IMR-90 (cell line): ENCODE results near the gene TFAP2E. TPM values are rescaled to one million over a fixed set of nuclear protein-coding genes. Genes with fewer than 3 reads are reported as not detected.
A peak's percentile ranks its signal among the peaks of the same experiment; 100 is the strongest.

Source experiments
- ATAC-seq: fragments of 200-7000 bp; cut with Tn5 transposase; 2 replicates; pipeline ENCODE4 v1.9.1; 2020; ENCODE audit warnings: low read depth, mild to moderate bottlenecking, moderate library complexity
- BruUV-seq: library from RNA; stranded (reverse); fragments of 400-500 nt; replicated peaks from 2 replicates; lab custom pipeline; 2021; lab: Mats Ljungman, UMichigan
- CTCF ChIA-PET: fragments of 300-600 bp; formaldehyde crosslinking; extraction: SDS; loops from one replicate; lab custom pipeline; 2021; ENCODE audit warnings: antibody characterized with exemption; lab: Yijun Ruan, JAX
- POLR2A ChIA-PET: fragments of 300-600 bp; sonication (Branson Sonifier 250); formaldehyde crosslinking; loops from one replicate; lab custom pipeline; 2022; ENCODE audit warnings: antibody characterized with exemption; ENCODE audit not compliant: unreplicated experiment; lab: Charles Lee
- DNase-seq: peaks from one replicate; pipeline ENCODE4 v3.0.0; 2013
- H2AFZ ChIP-seq: replicated peaks from 2 replicates; pipeline ENCODE3; 2013; ENCODE audit warnings: low read length, mild to moderate bottlenecking; ENCODE audit not compliant: poor library complexity
- H2AK5ac ChIP-seq: 2 replicates; pipeline ENCODE4 v1.6.1; 2013; ENCODE audit warnings: low read depth, low read length, inconsistent platforms
- H2AK9ac ChIP-seq: replicated peaks from 2 replicates; pipeline ENCODE3; 2013; ENCODE audit warnings: mild to moderate bottlenecking, low read depth, low read length, moderate library complexity; ENCODE audit not compliant: poor library complexity
- H2BK120ac ChIP-seq: 2 replicates; pipeline ENCODE4 v1.6.1; 2013; ENCODE audit warnings: low read depth, low read length, inconsistent platforms
- H2BK15ac ChIP-seq: 3 replicates; pipeline ENCODE4 v1.6.1; 2013; ENCODE audit warnings: low read depth, low read length, inconsistent platforms
- H2BK20ac ChIP-seq: 2 replicates; pipeline ENCODE4 v1.6.1; 2013; ENCODE audit warnings: low read depth, mild to moderate bottlenecking, inconsistent platforms, low read length, moderate library complexity
- H2BK5ac ChIP-seq: 2 replicates; pipeline ENCODE4 v1.6.1; 2013; ENCODE audit warnings: mild to moderate bottlenecking, low read depth, low read length, inconsistent platforms; ENCODE audit not compliant: poor library complexity, severe bottlenecking
- H3K14ac ChIP-seq: replicated peaks from 2 replicates; pipeline ENCODE4 v1.6.1; 2013; ENCODE audit warnings: low read depth, low read length, inconsistent platforms
- H3K18ac ChIP-seq: 2 replicates; pipeline ENCODE4 v1.6.1; 2013; ENCODE audit warnings: low read depth, low read length, control low read depth
- H3K23ac ChIP-seq: 2 replicates; pipeline ENCODE4 v1.6.1; 2013; ENCODE audit warnings: low read depth, low read length, inconsistent platforms
- H3K27ac ChIP-seq: 2 replicates; pipeline ENCODE4 v1.5.1; 2013; ENCODE audit warnings: mild to moderate bottlenecking, control low read depth, low read length; ENCODE audit not compliant: insufficient read depth
- H3K27me3 ChIP-seq: 2 replicates; pipeline ENCODE4 v1.6.1; 2013; ENCODE audit warnings: low read length; ENCODE audit not compliant: control insufficient read depth, insufficient read depth
- H3K36me3 ChIP-seq: 2 replicates; pipeline ENCODE4 v1.6.1; 2013; ENCODE audit warnings: low read length, mixed read lengths; ENCODE audit not compliant: control insufficient read depth, insufficient read depth
- H3K4ac ChIP-seq: 2 replicates; pipeline ENCODE4 v1.6.1; 2013; ENCODE audit warnings: low read depth, low read length, inconsistent platforms
- H3K4me1 ChIP-seq: 2 replicates; pipeline ENCODE4 v1.6.1; 2013; ENCODE audit warnings: low read length, mixed read lengths; ENCODE audit not compliant: control insufficient read depth, insufficient read depth
- H3K4me2 ChIP-seq: 2 replicates; pipeline ENCODE4 v1.6.1; 2013; ENCODE audit warnings: low read depth, mild to moderate bottlenecking, control low read depth, low read length, moderate library complexity
- H3K4me3 ChIP-seq: 2 replicates; pipeline ENCODE4 v1.5.1; 2013; ENCODE audit warnings: low read depth, mild to moderate bottlenecking, control low read depth, low read length, moderate library complexity; ENCODE audit not compliant: insufficient read depth
- H3K56ac ChIP-seq: 2 replicates; pipeline ENCODE4 v1.6.1; 2013; ENCODE audit warnings: low read length, inconsistent platforms; ENCODE audit not compliant: insufficient read depth; ENCODE audit errors: extremely low read depth
- H3K79me1 ChIP-seq, 2 experiments: 2 replicates each; pipeline ENCODE4 v1.6.1; 2013; ENCODE audit warnings: low read length in 2 of 2, inconsistent platforms in 1 of 2, low read depth in 1 of 2
- H3K9ac ChIP-seq: 2 replicates; pipeline ENCODE4 v1.6.1; 2013; ENCODE audit warnings: low read depth, low read length, control low read depth
- H3K9me1 ChIP-seq: 2 replicates; pipeline ENCODE4 v1.6.1; 2013; ENCODE audit warnings: low read length, inconsistent platforms; ENCODE audit not compliant: insufficient read depth
- H3K9me3 ChIP-seq: 2 replicates; pipeline ENCODE4 v1.6.1; 2013; ENCODE audit warnings: low read length; ENCODE audit not compliant: control insufficient read depth, insufficient read depth
- H4K20me1 ChIP-seq: 2 replicates; pipeline ENCODE4 v1.6.1; 2013; ENCODE audit warnings: low read length, inconsistent platforms; ENCODE audit not compliant: insufficient read depth
- H4K5ac ChIP-seq: 2 replicates; pipeline ENCODE4 v1.6.1; 2013; ENCODE audit warnings: mild to moderate bottlenecking, low read depth, low read length, control low read depth
- H4K8ac ChIP-seq, 2 experiments: 2 replicates each; pipeline ENCODE4 v1.6.1; 2013; ENCODE audit warnings: low read depth in 2 of 2, low read length in 2 of 2, control low read depth in 1 of 2, inconsistent platforms in 1 of 2
- H4K91ac ChIP-seq: 2 replicates; pipeline ENCODE4 v1.6.1; 2013; ENCODE audit warnings: low read depth, low read length, inconsistent platforms; ENCODE audit not compliant: insufficient read depth
- CEBPB ChIP-seq: IDR thresholded peaks from 2 replicates; pipeline ENCODE4 v1.6.1; 2012; ENCODE audit warnings: low read depth, low read length, improper control_type of control experiment
- CHD1 ChIP-seq: IDR thresholded peaks from 2 replicates; pipeline ENCODE4 v1.6.1; 2012; ENCODE audit warnings: low read depth, low read length, improper control_type of control experiment
- MAFK ChIP-seq: IDR thresholded peaks from 2 replicates; pipeline ENCODE4 v1.6.1; 2012; ENCODE audit warnings: low read depth, low read length, improper control_type of control experiment
- MAZ ChIP-seq: IDR thresholded peaks from 2 replicates; pipeline ENCODE4 v1.6.1; 2012; ENCODE audit warnings: low read depth, mild to moderate bottlenecking, low read length, improper control_type of control experiment, moderate library complexity, borderline replicate concordance
- MXI1 ChIP-seq: IDR thresholded peaks from 2 replicates; pipeline ENCODE4 v1.6.1; 2012; ENCODE audit warnings: low read depth, mild to moderate bottlenecking, low read length, moderate library complexity, borderline replicate concordance
- RAD21 ChIP-seq: IDR thresholded peaks from 2 replicates; pipeline ENCODE4 v1.6.1; 2012; ENCODE audit warnings: low read length, improper control_type of control experiment
- SMC3 ChIP-seq: fragments of 150-350 bp; IDR thresholded peaks from 2 replicates; pipeline ENCODE4 v1.6.1; 2016; ENCODE audit warnings: low read depth, mild to moderate bottlenecking, antibody characterized with exemption, low read length, moderate library complexity
- WGBS, 2 experiments: methylation state at CpG; one replicate each; pipeline versions ENCODE4 v1.1.5 to v1.1.7; 2013; ENCODE audit warnings: missing lambda C conversion rate in 2 of 2; ENCODE audit not compliant: insufficient read length in 1 of 2; ENCODE audit errors: extremely low coverage in 2 of 2; 5-methylcytosine and 5-hydroxymethylcytosine counted together
- dilution Hi-C: fragments of 300-500 bp; cut with HindIII; formaldehyde crosslinking; loops from one replicate; pipeline ENCODE4 v1.14.3; 2018; ENCODE audit warnings: low sequenced_read_pairs; ENCODE audit not compliant: unreplicated experiment
- in situ Hi-C: fragments of 300-500 bp; cut with MboI; formaldehyde crosslinking; loops from 3 replicates; pipeline ENCODE4 v1.14.3; 2019; ENCODE audit warnings: low sequenced_read_pairs, inconsistent platforms, mixed read lengths
- intact Hi-C: fragments of 100-400 bp; cut with micrococcal nuclease; formaldehyde crosslinking; loops from 2 replicates; pipeline ENCODE4 v1.10.0; 2022
- polyA plus RNA-seq, 3 experiments: library from polyadenylated mRNA; depleted of rRNA; stranded (reverse); fragments of >200 nt; gene quantifications; 2 replicates each; pipeline ENCODE4 v1.2.3, GENCODE V29; 2012; ENCODE audit warnings: low replicate concordance in 1 of 3
- total RNA-seq: library from RNA; depleted of rRNA; stranded (reverse); fragments of >200 nt; gene quantifications from 2 replicates; pipeline ENCODE4 v1.2.3, GENCODE V29; 2012
- TF ChIP-seq, protein P1 (sequence below): conservative IDR thresholded peaks from 2 replicates; pipeline ENCODE4 v1.5.1; 2012; ENCODE audit warnings: mild to moderate bottlenecking, low read depth, low read length, improper control_type of control experiment

Gene TFAP2E
- total and polyA plus RNA-seq, 2 of the 4 experiments (the other 2 are of a cell fraction), result under 0.01 to 0.19 TPM

DNA sequence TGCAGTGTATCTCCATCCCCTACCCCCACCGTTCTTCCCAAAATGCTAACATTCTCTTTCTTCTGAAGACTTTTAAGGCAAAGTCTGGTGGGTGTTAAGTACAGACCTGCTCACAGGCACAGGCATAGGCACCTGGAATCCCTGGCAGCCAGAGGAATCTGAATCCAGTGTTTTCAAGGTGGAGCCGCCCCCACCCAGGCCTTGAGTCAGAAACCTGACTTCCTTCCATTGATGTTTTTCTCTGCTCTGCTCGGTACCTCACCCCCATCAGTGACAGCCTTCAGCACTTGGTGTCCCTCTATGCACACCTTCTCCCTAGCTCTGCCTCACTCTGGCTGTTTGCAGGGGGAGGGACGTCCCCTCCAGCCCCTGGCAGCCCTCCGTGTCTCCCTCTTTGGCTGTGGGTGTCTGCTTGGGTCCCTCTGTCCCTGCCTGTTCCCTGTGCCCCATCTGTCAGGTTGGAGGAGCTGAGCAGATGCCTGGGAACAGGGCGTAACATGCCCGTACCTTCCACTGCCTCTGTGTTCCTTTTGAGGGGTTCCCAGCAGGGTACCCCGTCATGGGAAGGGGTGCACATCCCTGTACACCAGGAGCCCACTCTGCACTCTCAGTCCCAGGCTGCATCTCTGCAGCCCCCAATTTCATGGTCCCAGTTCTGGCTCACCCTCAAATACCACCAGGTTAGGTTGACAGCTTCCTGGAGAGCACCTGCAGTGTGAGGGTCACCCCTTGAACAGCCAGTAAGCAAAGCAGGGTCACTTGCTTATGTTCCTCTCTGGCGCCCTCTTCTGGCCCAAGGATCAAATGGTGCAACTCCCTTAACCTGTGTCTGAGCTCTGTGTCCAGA is 8.9 kb upstream of the TFAP2E start:
- ChIA-PET POLR2A (interaction anchor here (0.6 kb wide), 1 partner anchor 11 kb away, joined by 8 read pairs; no protein-coding TSS in a partner anchor), CTCF (interaction anchor here (0.6 to 1.7 kb wide), 6 partner anchors 9 to 163 kb away, joined by 3 to 21 read pairs (median 4); no protein-coding TSS in a partner anchor)
- H4K20me1 ChIP-seq, result peaks cover 39% of the 10 kb centered on the region
- no peak overlapping the region for H2BK15ac ChIP-seq
- in situ Hi-C loops, result loop anchor here (5.0 to 10.0 kb wide), 2 partner anchors 112 to 369 kb away; partner anchors contain the start of gene SFPQ
- H2AFZ ChIP-seq, result no peak overlapping the region
- no peak overlapping the region for H2BK120ac ChIP-seq
- H2BK5ac ChIP-seq, result no peak overlapping the region
- no peaks in the 10 kb centered on the region for H3K27me3 ChIP-seq
- H2BK20ac ChIP-seq, result no peak overlapping the region
- no peak overlapping the region for H3K23ac ChIP-seq
- no peak overlapping the region for H3K9ac ChIP-seq
- peaks cover under 1% of the 10 kb centered on the region; the same call in 1 of the 2 replicates for H3K4me1 ChIP-seq
- H2AK9ac ChIP-seq, result no peak overlapping the region
- no peak overlapping the region for H4K5ac ChIP-seq
- no peak overlapping the region for H3K27ac ChIP-seq
- H3K56ac ChIP-seq, result no peak overlapping the region
- peaks cover 2 to 22% of the 10 kb centered on the region in 2 experiments; a peak in 1 of 4 replicates for H3K79me1 ChIP-seq
- no peak overlapping the region for H3K14ac ChIP-seq
- H2AK5ac ChIP-seq, result peak overlapping the region; percentile 14; the same call in 1 of the 2 replicates
- H3K18ac ChIP-seq, result no peak overlapping the region
- DNase-seq (peak; percentile 78), ATAC-seq (peak; percentile 62)
- H3K4ac ChIP-seq, result no peak overlapping the region
- H3K9me3 ChIP-seq, result no peaks in the 10 kb centered on the region
- dilution Hi-C loops, result no loop called here
- WGBS, 2 experiments, result 83% methylated on average over 3 of the region's 9 CpGs; no CpG with 5 or more reads in 1 of the 2 experiments
- no peak overlapping the region for H3K4me2 ChIP-seq
- no peak overlapping the region for H3K4me3 ChIP-seq
- intact Hi-C loops, result loop anchor here (1.0 kb wide), 1 partner anchor 113 kb away; no protein-coding TSS in a partner anchor
- H4K91ac ChIP-seq, result no peak overlapping the region
- H3K36me3 ChIP-seq, result peaks cover 41% of the 10 kb centered on the region
- no peak overlapping the region for H4K8ac ChIP-seq
- no peaks in the 10 kb centered on the region for H3K9me1 ChIP-seq
- BruUV-seq, result no TSS peak
- TF ChIP-seq CHD1 (no peak), MAZ (0 out of 2 replicates have a peak, but pooled peaks have one; percentile 22), CEBPB (peak; percentile 62), MAFK (no peak), RAD21 (peak; percentile 78), MXI1 (no peak), SMC3 (peak; percentile 69)
- TF ChIP-seq, protein P1, sequence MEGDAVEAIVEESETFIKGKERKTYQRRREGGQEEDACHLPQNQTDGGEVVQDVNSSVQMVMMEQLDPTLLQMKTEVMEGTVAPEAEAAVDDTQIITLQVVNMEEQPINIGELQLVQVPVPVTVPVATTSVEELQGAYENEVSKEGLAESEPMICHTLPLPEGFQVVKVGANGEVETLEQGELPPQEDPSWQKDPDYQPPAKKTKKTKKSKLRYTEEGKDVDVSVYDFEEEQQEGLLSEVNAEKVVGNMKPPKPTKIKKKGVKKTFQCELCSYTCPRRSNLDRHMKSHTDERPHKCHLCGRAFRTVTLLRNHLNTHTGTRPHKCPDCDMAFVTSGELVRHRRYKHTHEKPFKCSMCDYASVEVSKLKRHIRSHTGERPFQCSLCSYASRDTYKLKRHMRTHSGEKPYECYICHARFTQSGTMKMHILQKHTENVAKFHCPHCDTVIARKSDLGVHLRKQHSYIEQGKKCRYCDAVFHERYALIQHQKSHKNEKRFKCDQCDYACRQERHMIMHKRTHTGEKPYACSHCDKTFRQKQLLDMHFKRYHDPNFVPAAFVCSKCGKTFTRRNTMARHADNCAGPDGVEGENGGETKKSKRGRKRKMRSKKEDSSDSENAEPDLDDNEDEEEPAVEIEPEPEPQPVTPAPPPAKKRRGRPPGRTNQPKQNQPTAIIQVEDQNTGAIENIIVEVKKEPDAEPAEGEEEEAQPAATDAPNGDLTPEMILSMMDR, result peak; percentile 79
